Heart left ventricle (tissue), 13 donors: ENCODE measurements around the gene TRIM66.

Experiments
- POLR2A ChIP-seq, 2 donors: fragments of 450-650 bp; IDR thresholded peaks; one replicate each; pipeline ENCODE4 v1.6.1; 2017; ENCODE audit warnings: antibody characterized with exemption in 2 of 2, mild to moderate bottlenecking in 2 of 2, moderate library complexity in 2 of 2
- TF ChIP-seq, protein P1 (sequence below), 12 donors: fragments of 200-600 bp; sonication (generic) in 4 of 12; IDR thresholded peaks; one replicate each; pipeline versions ENCODE4 v1.5.0 to v1.8.0; 2018 to 2022; ENCODE audit warnings: antibody characterized with exemption in 12 of 12, mild to moderate bottlenecking in 5 of 12
- donor health status: ischemic (EF 13 %, LVEDD 7.1; RV severe dilation, severe dysfunction).
- donor health status: DM: no; HTN: yes; CAD: no.
- donor health status: DM: no; HTN: no; CAD: no.
- donor health status: ischemic (EF 25% LVEDD 6.9; RV normal size, moderate dysfunction).
- donor health status: ischemic (EF 25% LVEDD 5.7; RV mildly dilated, moderate dysfunction).
- donor health status: ischemic (EF 35%, LVEDD 5.7; RV mildly dilated, moderate dysfunction).
- donor health status: nonischemic (EF 11% LVEDD 7.7; RV severe dilation, severe dysfunction).
- donor health status: DM: yes; HTN: yes; CAD: no.
- donor health status: PGD.
- donor health status: ischemic (EF 29% LVEDD 5.4; RV normal size, mild dysfunction).
- donor health status: nonischemic (EF 23%, LVEDD 6.1; RV moderate dilation, normal function).

GRCh38 chr11:8608652-8609051, 73.8 kb downstream of the TRIM66 start:
- TF ChIP-seq, protein P1, sequence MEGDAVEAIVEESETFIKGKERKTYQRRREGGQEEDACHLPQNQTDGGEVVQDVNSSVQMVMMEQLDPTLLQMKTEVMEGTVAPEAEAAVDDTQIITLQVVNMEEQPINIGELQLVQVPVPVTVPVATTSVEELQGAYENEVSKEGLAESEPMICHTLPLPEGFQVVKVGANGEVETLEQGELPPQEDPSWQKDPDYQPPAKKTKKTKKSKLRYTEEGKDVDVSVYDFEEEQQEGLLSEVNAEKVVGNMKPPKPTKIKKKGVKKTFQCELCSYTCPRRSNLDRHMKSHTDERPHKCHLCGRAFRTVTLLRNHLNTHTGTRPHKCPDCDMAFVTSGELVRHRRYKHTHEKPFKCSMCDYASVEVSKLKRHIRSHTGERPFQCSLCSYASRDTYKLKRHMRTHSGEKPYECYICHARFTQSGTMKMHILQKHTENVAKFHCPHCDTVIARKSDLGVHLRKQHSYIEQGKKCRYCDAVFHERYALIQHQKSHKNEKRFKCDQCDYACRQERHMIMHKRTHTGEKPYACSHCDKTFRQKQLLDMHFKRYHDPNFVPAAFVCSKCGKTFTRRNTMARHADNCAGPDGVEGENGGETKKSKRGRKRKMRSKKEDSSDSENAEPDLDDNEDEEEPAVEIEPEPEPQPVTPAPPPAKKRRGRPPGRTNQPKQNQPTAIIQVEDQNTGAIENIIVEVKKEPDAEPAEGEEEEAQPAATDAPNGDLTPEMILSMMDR (IDR thresholded peaks at IDR 0.05), result no peak
- no peak for TF ChIP-seq POLR2A (IDR thresholded peaks at IDR 0.05)
